ENCODE data around the gene CHD9NB.
A peak's percentile ranks its signal among the peaks of the same experiment; 100 is the strongest.
"Not testable (repeated sequence)": the region's sequence is repeated elsewhere in the genome, so short reads cannot be mapped to it uniquely, and the experiment has no call there.

The CHD9NB gene

DNA sequence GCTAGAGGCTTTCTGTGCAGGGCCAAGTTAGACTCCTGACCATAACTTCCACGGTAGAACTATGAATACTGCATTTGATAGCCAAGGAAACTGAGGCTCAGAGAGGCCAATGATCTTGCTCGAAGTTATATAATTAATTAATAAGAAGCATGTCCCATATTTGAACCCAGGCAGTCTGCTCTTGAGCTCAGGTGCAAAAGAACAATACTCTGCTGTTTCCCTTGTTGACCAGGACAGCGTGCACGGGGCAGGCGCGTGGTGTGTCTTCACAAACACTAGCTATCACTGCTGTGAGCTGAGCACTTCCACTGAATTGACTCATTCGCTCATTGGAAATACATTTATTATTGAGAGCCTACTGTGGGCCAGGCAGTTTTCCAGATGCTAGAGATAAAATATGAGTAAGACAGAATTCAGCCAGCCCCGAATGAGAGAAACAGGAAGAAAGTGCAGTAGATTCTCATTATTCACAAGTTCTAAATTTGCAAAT lies 3.7 kb upstream of the CHD9NB start:
- no peak for DNase-seq (ENCODE audit: low read depth)

DNA sequence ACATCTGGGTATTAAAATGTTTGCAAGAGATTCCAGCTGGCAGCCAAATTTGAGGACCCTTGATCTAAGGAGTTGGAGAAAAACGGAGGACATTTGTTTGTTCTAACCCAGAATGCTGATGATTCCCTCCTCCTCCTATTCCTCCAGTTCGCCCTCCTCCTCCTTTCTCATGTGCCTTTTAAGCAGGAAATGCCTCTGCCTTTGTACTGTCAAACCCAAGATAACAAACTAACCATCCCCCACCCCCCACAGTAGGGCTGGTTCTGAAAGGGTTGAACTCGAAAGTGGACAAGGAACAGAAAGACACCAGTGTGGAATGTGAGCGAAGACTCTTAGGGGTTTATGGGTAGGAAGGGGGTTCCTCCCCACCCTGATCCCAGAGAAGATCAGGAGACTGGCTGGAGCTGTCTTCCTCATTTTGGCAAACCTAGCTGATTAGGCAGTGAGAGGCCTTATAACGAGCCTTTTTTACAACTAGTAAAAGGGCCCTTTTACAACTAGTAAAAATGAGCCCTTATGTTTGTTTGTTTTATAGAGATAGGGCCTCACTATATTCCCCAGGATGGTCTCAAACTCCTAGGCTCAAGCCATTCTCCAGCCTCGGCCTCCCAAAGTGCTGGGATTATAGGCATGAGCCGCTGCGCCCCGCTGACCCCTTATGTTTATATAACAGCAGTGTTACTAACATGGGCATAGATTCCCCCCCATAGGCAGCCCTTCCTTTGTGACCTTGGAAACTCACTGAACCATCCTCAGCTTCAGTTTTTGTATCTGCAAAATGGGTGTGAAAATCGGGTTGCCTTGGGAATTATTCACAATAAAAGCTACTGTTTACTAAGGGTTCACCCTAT lies 3.1 kb upstream of the CHD9NB start:
- no peak for DNase-seq (ENCODE audit: low read depth)

DNA sequence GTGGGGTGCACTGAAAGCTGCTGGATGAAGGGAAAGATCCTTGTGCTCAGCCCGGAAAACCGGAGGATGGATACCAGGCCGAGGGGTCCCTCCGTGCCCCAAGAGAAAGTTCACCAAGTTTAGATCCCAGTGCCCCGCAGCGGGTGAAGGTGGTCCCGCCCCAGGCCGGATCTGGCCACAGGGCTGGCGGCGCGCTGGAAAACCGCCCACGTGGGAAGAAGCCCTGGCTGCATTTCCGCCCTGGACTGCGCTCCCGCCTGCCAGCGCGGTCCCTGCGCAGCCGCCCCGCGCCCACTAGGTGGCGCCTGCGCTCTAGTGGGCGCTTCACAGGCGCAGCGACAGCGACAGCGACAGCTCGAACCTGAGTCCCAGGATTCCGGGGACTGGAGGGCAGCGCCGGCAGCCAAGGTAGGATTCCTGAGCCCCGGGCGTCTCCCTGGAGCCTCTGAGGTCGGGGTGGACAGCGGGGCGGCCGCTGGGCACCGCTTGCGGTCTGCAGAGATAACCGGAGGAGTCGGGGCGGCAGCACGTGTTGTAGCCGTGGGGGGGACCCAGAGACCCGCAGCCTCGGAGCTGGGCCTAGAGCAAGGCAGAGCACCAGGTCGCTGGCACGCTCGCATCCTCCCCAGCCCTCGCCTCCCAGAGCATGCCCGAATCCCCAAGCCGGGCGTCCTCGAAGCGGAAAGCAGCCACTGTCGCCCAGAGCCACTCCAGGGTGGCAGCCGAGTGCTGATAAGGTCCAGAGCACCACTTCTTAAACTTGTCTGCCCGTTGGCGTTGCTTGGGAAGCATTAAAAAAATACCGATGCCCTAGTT lies 2.2 kb upstream of the CHD9NB start, which contains the start of gene CHD9:
CHD9 (plus strand) TSS at position 322 of the 816 bp plus-strand sequence. CDS start 101,099 bp downstream, outside the sequence.
- DNase-seq (ENCODE audit: low read depth): peak; percentile 66

DNA sequence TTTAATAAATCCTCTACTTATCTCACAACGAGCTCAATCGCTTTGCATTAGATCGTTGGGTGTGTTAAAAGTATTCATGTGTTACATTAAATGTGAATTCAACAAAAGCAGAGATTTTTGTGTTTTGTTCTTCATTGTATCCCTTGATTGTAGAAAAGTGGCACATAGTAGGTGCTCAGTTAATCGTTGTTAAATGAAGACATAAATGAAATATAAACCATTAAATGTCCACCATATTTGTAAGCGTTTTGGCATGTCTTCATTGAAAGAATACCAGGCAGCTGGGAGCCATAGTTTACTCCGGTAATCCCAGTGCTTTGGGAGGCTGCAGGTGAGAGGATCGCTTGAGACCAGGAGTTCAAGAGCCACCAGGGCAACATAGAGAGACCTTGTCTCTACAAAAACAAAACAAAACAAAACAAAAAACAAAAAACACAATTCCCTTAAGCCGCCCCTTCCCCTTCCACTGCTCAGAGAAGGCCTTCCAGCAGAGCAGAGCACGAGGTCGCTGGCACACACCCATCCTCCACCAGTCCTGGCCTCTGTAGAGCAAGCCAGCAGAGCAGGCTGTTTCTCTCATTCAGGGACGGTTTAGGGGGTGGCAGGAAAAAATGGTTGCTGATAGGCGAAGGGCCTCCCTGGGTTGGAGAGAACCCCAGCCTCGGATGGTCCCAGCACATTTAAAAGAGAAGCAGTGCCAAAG lies 1.4 kb upstream of the CHD9NB start:
- no peak for DNase-seq (ENCODE audit: low read depth)

DNA sequence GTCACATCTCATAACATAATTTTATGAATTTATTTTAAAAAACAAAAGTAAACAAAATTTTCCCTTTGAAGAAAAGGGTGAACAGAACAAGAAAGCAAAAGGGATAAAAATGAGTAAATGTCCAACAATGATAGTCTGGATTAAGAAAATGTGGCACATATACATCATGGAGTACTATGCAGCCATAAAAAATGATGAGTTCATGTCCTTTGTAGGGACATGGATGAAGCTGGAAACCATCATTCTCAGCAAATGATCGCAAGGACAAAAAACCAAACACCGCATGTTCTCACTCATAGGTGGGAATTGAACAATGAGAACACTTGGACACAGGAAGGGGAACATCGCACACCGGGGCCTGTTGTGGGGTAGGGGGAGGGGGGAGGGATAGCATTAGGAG lies 1.4 kb downstream of the CHD9NB start:
- DNase-seq (ENCODE audit: low read depth): not testable (repeated sequence)

DNA sequence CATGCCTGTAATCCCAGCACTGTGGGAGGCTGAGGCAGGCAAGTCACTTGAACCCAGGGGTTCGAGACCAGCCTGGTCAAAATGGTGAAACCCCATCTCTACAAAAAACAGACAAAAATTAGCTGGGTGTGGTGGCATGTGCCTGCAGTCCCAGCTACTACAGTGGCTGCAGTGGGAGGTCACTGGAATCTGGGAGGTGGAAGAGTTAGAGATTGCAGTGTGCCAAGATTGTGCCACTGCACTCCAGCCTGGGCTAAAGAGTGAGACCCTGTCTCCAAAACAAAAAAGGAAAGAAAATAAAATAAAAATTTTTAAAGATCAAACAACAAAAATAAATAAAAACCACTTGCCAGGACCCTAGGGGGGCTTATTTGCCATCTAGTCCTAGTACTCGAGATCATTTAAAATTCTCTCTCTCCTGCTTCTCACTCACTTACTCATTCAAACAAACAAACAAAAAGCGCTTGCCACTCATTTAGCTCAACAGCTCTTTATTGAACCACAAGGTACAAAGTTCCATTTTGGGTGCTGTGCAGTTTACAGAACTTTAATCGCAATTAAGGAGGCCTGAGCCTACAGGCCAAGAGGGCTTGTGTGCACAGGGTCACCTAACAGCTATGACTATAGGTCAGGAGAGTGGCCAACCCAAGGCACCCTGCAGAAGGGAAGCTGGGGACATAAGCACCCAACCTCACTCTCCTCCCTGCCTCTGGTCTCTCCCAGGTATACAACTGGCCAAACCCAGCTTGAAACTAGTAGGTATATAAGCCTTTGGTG lies 4.4 kb downstream of the CHD9NB start:
- DNase-seq (ENCODE audit: low read depth): no peak

DNA sequence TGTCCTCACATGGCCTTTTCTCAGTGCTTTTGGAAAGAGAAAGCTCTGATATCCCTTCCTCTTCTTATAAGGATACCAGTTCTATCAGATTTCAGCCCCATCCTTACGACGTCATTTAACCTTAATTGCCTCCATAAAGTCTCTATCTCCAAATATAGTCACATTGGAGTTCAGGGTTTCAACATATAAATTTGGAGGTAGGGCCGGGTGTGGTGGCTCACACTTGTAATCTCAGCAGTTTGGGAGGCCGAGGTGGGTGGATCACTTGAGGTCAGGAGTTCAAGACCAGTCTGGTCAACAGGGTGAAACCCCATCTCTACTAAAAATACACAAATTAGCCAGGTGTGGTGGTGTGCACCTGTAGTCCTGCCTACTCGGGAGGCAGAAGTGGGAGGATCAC lies 5.2 kb downstream of the CHD9NB start:
- DNase-seq (ENCODE audit: low read depth): not testable (repeated sequence)

DNA sequence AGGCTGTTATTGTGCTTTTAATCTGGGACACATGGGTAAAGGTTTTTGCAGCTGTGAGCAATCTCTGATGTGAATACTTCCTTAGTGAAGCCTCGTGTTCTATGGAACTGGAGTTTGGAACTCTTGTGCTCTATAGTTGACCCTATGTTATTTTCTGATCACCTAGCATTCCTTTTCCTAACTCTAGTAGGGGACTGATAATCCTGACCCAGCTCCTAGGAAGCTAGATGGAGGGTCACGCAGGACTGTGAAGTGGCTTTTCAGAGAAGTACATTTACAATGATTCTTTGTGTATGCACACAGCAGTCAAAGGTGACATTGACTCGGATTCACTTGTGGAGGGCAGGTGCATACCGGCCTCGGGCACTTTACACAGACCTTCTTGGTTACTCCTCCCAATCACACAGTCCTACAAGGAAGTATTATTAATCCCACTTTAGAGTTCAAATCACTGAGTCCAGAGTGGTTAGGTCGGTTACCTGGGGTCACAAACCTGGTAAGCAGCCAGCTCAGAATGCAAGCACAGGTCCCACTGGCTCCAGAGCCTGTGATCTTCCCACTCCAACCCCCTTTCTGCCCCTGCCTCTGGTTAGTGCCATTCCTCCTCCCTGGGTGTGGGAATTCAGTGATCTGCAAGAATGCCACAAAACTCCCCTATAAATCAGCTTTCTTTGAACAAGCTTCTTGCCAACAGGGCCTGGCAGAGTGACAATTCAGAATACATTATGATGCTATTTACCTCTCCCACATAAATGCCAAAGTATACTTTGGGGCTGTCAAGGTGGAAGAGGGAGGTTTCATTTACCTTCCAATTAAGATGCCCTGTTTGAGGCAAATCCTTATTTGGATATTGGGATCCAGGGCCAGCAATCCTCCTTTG lies 7.1 kb downstream of the CHD9NB start:
- no peak for DNase-seq (ENCODE audit: low read depth)

DNA sequence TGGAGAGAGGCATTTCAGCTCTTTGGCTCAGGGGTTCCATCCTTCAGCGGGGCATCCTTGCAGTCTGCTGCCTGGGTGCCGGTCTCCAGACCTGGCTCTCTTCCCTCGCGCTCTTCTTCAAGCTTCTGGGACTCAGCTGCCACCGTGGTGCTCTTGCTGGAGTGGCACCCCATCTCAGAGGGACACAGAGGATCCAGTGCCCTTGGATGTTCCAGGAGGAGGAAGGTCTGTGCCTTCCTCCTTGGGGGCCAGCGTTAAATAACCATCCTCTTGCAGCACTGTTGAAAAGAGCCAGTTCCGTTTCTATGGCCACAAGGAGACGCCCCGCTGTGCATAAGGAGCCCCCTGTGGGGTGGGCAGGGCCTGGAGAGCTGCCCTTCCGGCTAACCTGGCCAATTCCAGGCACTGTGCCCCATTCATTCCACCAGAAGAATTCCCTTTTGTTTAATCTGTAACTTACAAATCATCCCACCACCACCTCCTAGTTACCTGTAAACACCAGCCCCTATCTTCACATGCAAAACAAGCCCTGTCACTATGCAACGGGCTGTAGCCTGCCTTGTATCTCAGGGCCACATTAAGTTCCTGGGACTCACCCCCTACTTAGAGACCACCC lies 8.6 kb downstream of the CHD9NB start:
- no peak for DNase-seq (ENCODE audit: low read depth)

DNA sequence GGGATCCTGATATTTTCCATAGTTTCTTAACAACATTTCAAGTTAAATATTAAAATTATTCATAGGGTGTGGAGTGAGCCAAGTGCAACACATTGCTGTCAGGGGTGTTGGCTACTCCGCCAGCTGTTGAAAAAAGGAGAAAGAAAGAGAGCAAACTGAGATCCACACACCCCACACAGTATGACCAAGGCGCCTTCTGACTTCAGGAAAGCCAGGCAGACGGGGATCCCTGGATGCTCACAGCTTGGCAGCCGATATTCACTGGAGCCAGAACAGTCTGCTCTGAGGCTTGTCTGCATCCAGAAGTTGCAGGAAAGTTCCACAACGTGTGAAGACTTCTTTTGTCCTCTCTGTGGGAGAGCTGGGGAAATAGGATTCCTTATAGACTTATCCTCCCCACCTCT lies 9.3 kb downstream of the CHD9NB start:
- DNase-seq (ENCODE audit: low read depth): no peak

DNA sequence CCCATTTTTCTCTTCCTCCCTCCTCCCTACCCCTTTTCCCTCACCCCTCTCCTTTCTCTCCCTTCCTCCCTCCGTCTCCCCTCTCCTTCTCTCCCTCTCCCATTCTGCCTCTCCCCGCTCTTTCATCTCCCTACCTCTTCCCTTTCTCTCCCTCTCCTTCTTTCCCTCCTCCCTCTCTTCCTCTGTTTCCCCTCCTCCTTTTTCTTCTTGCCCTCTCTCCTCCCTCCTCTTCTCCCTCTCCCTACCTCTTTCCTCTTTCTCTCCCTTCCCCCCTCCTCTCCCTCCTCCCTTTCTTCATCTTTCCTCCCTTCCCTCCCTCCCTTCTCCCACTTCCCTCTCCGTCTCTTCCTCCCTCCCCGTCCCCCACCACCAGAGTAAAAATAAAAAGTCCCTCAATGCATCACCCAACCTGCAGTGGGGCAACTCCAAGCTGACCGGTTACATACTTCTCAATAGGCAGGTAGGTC lies 10.4 kb downstream of the CHD9NB start:
- DNase-seq (ENCODE audit: low read depth): no peak

DNA sequence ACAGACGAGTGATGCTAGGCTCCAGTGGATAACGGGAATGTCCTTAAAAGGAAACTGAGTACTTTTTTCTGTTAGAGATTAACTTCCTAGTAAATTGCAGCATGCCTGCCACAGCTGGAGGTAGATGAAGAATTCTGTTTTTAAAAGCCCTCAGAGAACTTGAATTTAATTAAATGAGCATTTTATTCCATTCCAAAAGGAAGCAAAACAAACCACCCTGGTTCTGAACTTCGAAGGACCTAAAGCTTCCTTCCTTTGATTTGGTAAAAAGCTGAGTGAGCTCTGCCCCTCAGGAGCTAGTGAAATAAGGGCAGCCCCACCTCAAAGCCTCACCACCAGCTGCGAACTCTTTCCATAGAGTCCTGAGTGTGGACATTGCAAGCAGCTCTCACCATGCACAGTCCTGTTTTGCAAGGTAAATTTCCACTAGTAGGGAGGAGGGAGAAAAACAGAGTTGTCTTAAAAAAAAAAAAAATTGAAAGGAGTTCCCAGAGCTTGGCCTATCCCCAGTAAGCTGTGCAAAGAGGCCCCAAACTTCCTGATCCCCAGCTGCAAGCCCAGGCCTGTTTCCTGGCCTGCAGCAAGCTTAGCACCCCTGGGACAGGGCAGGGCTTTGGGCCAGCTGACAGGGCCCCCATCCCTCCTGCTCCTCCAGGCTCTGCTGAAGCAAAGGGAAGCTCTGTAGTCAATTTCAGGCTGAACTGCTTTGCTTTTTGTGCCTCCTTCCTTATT lies 11.2 kb downstream of the CHD9NB start:
- no peak for DNase-seq (ENCODE audit: low read depth)

DNA sequence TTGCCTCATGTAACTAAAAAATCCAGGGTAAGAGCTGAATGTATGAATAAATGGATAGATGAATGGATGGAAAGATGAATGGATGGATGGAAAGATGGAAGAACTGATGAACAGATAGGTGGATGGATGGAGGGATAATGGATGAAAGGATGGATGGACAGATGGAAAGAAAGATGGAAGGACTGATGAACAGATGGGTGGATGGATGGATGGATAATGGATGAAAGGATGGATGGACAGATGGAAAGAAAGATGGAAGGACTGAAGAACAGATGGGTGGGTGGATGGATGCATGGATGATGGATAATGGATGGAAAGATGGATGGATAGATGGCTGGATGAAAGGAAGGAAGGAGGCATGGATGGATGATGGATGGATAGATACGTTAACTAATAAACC lies 11.9 kb downstream of the CHD9NB start:
- DNase-seq (ENCODE audit: low read depth): no peak

DNA sequence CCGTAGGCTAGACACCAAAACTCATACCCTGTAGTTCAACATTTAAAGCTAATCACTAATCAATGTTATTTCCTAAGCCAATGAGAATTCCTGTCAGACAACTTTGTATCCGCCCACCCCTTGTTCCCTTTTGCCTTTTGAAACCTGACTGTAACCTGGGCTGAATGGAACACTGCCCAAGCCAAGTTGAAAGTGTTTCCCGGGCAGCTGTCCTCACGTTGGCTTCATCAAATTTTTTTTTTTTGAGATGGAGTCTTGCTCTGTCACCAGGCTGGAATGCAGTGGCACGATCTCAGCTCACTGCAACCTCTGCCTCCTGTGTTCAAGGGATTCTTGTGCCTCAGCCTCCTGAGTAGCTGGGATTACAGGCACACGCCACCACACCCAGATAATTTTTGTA lies 16.0 kb downstream of the CHD9NB start:
- not testable (repeated sequence) for DNase-seq (ENCODE audit: low read depth)

DNA sequence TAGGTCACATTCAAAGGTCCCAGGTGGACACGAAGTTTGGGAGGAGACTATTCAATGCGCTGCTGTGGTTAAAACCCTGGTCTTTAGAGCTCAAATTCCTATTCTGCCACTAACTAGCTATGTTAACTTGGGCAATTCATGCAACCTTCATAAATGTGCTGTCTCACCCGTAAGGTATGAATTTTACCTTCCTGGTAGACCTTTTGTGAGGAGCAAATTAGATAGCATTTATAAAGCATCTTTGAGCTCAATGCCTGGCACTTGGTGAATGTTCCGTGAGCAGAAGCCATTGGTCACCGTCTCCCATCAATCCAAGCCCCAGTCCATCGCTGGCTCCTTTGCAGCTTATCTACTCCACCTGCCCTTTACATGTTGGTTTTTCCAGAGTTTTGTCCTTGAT lies 16.6 kb downstream of the CHD9NB start:
- DNase-seq (ENCODE audit: low read depth): no peak

DNA sequence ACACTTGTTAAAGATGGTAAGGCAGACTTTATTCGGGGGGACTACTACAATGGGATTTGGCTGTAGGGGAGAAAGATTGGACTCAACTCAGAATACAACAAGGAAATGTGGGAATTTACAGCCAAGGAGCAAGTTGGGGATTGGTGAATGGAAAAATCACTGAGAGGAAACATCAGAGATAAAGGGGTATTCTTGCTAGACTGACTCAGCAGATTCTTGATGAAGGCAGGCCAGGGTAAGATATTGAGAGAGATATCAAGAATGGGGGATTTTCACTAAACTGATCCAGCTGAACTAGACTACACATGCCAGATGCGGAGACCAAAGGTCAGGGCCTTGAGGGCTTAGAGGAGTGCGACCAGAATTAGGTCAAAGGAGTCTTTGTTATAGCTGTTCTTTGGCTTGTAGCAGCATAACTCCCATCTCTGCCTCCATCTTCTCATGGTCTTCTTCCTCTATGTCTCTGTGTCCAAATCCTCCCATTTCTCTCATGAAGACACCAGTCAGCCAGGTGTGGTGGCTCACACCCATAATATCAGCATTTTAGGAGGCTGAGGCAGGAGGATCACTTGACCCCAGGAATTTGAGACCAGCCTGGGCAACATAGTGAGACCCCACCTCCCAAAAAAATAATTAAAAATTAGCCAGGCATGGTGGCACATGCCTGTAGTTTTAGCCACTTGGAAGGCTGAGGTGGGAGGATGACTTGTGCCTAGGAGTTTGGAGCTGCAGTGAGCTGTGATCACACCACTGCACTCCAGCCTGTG lies 17.3 kb downstream of the CHD9NB start:
- no peak for DNase-seq (ENCODE audit: low read depth)

DNA sequence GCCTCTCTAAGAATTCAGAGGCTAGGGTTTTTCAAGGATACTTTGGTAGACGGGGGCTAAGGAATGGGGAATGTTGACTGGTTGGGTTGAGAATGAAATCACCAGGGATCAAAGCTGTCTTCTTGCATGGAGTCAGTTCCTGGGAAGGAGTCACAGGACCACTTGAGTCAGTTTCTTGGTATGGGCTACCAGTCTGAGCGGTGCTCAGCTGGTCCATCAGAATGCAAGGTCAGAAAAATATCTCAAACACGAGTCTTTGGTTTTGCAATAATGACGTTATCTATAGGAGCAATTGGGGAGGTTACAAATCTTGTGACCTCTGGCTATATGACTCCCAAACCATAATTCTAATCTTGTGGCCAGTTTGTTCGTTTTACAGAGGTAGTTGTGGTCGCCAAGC lies 18.4 kb downstream of the CHD9NB start:
- DNase-seq (ENCODE audit: low read depth): no peak

DNA sequence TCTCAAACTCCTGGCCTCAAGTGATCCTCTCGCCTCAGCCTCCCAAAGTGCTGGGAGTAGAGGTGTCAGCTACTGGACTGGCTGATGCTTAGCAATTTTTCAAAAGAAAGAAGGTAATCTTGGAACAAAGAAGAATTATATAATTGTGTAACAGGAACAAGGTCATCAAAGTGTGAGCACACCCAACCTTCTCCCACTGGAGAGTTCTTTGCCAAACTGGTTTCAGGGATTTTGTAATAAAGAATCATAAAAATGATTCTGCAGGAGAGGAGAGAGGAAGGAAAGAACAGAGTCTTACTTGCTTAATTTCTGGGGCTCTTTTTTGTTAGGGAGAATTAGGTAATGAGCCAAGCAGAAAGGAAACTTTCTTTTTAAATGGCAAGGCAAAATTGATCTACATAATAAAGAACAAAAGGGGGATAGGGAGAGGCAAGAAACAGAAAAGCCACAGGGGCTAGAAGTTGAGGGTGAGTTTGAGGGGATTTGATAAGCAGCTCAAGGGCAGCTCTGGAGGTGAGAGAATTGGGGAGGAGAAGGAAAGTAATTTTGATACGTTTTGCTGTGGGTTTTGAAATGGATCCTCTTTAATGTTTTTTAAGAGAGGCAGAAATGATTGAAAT lies 21.3 kb downstream of the CHD9NB start:
- no peak for DNase-seq (ENCODE audit: low read depth)

Measured in stimulated activated CD8-positive, alpha-beta memory T cell treated with anti-CD3 and anti-CD28 coated beads, Interleukin-12 subunit alpha, Interleukin-12 subunit beta, amount 100 ng/mL, for 4 hours (primary cell).